ENCODE results near the gene HOXA3.

The HOXA3 gene

GRCh38 chr7:27125986-27126394 is 26.4 kb downstream of the HOXA3 start:
- no peak for DNase-seq

GRCh38 chr7:27124902-27125689 is 27.3 kb downstream of the HOXA3 start:
- DNase-seq: no peak

GRCh38 chr7:27124096-27124901 is 28.1 kb downstream of the HOXA3 start:
- no peak for DNase-seq

- DNase-seq: no peak
Measured at GRCh38 chr7:27123477-27124053, 28.8 kb downstream of the HOXA3 start.

DNA sequence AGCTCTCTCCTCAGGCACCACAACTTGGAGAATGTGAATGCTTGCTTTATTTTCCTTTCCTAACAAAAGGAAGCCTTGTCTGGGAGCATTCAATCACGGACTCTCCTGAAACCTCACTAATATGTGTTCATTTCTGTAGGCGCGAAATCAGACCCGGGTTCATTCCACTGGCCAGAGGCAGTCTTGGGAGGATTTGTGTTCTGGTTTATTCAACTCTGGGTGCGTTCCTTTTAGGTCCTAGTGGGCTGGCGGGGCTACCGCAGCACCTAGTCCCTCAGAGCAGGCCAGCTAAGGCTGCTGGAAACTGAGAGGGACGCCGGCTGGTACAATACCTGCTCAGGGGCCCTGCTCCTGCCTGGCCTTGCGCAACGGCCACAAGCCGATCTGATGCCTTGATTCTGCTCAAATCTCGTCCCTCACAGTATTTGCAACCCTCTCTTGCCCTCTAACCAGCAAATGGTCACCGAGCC is 29.3 kb downstream of the HOXA3 start:
- DNase-seq: no peak

DNA sequence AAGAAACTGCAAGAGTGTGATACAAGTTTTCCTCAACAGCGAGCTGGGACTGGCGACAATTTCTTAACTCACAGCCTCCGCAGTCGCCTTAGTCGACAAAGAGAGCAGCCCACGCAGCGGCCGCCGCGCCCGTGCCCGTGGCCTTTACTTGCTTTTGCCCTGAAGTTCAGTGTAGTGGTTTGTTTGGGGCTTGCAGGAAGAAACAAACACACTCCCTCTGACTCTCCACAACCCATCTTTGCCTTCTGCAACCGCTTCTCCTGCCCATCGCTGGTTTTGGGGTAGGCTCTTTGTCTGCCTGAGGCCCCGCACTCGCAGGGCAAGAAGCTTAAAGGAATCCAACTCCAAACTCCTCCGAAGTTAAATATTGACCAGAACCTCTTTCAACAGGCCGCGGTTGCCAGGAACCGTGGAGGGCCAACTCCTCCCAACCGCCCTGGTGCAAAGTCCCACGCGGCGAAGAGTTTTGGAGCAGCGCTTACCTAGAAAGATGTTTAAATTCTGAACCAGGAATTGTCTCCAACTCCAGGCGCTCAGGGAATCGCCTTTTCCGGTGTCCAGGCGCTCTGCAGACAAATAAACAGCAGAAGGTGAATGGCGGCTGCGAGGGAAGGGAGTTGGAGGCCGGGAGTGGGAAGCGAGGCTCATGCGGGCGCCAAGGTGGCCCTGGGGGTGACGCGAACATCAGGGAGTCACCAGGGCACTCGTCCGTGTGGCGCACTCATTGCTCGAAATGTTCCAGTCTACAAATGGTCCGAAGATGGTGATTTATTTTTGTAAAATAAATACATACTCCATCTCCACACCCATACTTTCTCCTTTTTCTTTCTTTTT is 30.1 kb downstream of the HOXA3 start:
- no peak for DNase-seq

DNA sequence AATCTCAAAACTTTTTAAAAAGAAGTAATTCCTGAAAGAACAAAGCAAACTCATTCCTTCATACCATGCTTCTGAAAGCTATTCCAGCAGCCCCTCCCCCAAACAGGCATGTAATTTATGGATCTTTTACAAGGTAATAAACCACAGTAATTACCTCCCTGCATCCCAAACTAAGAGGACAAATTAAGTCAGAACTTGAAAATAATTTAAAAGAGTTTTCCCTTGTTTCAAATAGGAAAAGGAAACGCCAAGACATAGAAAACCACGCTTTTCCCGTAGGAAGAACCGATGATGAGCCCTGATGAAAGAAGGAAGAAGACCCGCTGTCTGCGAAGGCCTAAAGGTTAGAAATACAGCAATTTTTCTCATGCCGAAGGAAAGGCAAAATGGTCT is 30.7 kb downstream of the HOXA3 start:
- no peak for DNase-seq

DNA sequence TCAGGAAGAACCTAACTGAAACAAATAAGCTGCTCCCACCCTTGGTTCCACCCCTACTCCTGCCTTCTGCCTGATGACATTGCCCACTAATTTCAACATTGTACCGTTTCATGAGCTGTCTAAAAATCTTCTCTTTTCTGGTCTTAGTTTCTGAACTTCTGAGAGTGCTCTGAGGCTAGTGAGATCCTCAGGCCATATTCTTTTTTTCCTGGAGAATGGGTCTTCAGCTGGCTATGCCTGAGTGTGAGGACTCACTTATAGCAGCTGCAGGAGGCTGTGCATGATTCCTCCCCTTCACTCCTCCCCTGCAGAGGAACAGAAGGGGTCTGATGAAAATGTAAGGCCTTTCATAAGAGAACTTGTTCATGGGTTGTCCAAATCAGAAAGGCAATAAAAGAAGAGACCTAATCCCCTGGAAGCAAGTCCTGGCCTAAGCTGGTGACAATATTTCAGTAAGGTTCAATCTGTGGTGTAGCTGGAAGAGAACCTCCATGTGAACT is 32.9 kb downstream of the HOXA3 start:
- no peak for DNase-seq

GRCh38 chr7:27118580-27118979 is 33.8 kb downstream of the HOXA3 start:
- no peak for DNase-seq

GRCh38 chr7:27117887-27118491 is 34.4 kb downstream of the HOXA3 start:
- DNase-seq: no peak

DNA sequence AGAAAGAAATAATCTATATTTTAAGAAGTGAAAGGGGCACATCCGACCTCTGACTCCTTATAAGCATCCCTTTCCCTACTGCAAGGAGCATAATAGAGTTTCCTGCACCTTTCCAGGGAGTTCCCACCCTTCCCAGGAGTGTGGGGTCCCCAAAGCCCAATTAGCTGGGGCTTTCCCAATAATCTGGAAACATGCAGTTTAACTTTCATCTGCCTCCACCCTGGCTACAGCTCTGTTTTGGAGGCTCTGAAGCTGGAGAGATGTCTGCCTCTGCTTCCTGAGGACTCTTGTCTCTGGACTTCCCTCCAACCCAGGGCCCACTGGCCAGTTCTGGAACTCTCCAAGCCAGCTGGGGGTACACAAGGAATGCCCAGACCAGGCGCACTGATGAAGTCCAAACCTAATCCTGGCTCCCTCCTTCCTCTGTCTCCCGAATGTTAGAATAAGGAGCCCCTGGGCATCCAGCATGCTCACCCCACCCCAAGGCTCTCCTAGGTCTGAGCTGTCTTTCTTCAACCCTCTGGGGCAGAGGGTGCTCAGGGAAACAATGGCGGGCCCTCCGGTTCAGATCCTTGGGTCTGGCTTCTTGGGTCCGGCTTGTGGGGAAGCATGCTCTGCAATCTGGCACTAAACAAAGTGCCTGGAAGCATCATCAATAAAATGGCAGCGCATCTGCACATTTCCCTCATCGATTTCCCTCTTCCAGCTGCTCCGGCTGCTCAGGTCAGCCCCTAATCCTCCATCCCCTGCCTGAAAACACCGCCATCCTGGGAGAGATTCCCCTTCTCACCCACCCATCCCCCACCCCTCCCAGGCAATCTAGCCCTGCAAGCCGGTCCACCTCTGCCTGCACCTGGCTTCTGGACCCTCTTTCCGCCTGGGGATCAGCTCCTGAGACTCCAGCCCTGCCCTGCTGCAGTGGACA is 35.2 kb downstream of the HOXA3 start:
- DNase-seq: no peak

DNA sequence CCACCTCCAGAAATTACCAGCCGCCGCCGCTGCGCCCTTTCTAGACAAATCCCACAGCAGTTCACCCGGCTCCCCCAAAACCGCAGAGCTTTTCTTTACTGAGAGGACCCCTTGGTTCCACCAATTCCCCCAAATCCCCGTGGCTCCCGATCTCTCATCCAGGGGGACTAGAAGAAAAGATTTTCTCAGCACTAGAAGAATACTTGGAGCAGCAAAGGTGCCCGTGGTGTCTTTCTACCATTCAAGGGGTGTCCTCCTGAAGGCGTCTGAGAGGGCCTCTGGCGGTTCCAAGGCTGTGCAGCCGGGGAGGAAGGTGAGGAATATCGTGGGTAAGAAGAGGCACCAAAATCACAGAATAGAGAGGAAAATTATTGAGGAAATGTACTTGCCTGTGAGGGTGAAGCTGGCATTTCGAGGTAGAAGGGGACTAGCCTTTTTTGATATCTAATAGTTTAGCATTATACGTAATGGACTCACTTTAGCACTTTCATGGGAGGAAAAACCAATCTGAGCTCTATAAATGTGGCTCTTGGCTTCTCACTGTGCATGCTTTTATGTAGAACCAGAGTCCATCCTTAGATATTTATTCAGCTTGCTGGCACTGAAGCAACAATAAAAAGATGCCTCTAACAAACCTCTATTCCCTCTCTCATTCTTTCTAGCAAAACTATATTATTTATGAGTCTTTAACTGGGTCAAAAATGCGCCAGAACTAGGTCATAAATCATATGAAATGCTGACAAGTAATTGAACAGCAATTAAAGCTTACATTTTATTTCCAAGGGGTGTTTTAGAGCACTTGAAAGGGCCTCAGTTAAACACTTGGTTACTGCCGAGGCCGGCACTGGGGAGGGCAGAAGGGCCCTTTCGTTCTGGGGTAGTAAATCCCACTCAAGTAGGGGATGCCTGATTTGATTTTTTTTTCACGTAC is 36.1 kb downstream of the HOXA3 start:
- no peak for DNase-seq

DNA sequence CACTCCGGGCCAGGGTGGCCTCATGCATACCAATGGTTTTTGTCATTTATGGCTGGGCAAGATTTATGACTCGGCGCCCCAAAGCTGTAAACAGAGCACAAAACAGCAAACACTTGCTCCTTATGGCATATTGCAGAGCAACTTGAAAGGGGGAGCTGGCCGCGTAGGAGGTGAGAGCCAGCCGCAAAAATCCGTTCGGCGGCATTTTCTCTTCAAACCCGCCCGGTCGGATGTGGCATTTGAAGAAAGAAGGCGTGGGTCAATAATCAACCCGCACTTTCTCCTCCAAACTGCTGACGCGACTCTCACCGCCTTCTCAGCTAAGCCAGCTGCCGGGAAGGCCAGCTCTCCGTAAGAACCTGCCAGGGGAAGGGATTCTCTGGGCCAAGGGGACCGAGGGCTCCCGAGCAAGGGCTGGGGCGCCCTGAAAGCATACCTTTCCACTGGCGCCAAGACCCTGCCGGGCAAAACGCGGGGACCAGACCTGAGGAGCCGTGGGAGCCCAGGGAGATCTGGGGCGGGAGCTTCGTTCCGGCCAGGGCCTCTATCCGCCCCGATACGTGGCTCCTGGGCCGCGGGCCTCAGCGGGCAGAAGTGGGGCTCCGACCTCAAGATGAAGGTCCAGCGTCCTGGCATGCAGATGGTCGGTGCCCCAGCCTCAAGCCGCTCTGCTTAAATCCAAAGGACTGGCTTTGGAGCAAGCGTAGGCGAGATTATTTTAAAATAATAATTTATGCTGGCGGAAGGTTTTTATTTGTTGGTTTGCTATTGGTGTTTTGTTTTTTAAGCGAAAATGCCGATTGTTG is 37.0 kb downstream of the HOXA3 start:
- DNase-seq: no peak

- DNase-seq: no peak
Measured at GRCh38 chr7:27114881-27115220, 37.5 kb downstream of the HOXA3 start.

DNA sequence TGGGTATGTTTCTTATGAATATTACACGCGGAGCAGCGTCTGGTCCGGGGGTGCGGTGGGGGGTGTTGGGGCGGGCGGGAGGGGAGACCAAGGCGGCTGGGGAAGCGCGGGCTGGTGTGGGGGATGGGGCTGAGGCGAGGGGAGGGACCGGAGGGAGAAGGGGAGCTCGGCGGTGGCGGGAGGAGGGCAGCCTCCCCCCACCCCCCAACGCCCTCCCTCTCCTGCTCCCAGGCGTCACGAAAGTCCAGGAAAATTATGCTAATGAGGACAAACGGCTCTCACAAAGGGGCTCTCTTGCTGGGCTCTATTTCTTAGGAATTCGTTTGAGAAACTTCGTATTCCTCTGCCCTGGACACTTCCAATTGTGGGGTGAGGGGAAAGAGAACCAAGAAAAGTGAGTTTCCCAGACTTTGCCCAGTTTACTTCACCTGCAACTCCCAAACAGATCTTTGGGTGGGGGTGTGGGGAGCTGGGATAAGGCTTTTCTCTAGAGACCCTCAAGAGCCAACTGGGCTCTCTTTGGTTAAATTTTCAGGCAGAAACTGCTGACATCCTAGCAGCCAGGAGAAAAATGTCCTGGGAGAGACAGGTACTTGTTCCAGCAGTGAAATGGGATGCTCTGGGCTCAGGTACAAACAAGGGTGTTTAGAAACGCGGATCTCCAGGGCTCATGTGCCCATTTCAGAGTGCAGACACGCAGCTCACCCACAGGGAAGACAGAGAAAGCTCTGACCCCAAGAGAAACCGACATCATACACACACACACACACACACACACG is 38.2 kb downstream of the HOXA3 start:
- DNase-seq: no peak

- no peak for DNase-seq
Measured at GRCh38 chr7:27112955-27113949, 39.1 kb downstream of the HOXA3 start.

DNA sequence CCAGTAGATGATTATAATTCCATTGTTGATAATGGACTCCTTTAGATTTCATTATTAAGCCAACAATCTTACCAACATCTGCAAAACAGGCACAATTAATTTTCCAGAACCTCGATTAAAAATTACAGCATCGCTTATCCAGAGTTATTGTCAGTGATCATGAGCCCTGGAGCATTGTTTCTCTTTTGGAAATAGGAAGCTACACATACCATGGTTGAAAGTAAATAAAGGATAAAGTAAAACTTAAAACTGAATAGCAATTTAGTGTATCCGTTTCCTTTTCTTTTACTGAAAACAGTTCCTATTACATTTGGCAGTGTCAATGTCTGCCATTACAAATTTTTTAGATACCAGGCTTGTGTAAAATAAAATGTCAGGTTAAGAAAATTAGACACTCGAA is 40.0 kb downstream of the HOXA3 start:
- DNase-seq: no peak

Measured in CD4-positive, alpha-beta T cell treated with Interleukin-17A for 4 hours (primary cell).